Fibroblast of the aortic adventitia (primary cell): Measurements from ENCODE around the gene CHMP1B. TPM values are rescaled to one million over a fixed set of nuclear protein-coding genes. Genes with fewer than 3 reads are reported as not detected.
A peak's percentile ranks its signal among the peaks of the same experiment; 100 is the strongest.

ENCODE experiments used
- DNase-seq: peaks from one replicate; pipeline ENCODE4 v3.0.0-alpha.2; 2010; ENCODE audit warnings: low read depth
- H3K4me3 ChIP-seq: 2 replicates; pipeline ENCODE4 v1.5.1; 2011; ENCODE audit warnings: low read depth, mild to moderate bottlenecking, control low read depth, low read length, moderate library complexity
- total RNA-seq: library from RNA; depleted of rRNA; stranded (reverse); fragments of >200 nt; gene quantifications from 2 replicates; pipeline ENCODE4 v1.2.3, GENCODE V29; 2012; ENCODE audit warnings: low replicate concordance
- TF ChIP-seq, protein P1 (sequence below): IDR thresholded peaks from 2 replicates; pipeline ENCODE4 v1.5.1; 2011; ENCODE audit warnings: mild to moderate bottlenecking, low read length, control low read depth, inconsistent platforms; ENCODE audit not compliant: insufficient read depth

The CHMP1B gene
- 34.5 and 61.7 TPM in 2 replicates for total RNA-seq

DNA sequence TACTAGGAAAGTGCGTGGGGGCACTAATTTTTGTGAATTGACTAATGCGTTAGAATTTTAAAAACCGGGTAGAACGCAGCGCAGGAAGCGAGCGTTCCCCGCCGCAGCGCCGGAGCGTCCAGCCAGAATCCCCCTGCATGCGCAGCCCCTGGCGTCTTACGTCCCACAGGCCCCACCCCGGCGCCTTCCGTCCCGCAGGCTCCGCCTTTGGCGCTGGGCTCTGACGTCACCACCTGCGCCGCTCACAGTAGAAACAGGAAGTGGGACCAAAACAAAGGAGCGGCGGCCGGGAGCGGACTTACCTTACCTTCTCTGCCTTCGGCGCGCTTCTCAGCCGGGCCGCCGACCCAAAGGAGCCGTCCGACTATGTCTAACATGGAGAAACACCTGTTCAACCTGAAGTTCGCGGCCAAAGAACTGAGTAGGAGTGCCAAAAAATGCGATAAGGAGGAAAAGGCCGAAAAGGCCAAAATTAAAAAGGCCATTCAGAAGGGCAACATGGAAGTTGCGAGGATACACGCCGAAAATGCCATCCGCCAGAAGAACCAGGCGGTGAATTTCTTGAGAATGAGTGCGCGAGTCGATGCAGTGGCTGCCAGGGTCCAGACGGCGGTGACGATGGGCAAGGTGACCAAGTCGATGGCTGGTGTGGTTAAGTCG, at the start of gene CHMP1B:
Gene CHMP1B, plus strand, starts transcription at position 268 of the 660 bp plus-strand sequence. Its CDS starts 99 bp downstream, at position 367.
- peak; percentile 98 for DNase-seq
- TF ChIP-seq, protein P1, sequence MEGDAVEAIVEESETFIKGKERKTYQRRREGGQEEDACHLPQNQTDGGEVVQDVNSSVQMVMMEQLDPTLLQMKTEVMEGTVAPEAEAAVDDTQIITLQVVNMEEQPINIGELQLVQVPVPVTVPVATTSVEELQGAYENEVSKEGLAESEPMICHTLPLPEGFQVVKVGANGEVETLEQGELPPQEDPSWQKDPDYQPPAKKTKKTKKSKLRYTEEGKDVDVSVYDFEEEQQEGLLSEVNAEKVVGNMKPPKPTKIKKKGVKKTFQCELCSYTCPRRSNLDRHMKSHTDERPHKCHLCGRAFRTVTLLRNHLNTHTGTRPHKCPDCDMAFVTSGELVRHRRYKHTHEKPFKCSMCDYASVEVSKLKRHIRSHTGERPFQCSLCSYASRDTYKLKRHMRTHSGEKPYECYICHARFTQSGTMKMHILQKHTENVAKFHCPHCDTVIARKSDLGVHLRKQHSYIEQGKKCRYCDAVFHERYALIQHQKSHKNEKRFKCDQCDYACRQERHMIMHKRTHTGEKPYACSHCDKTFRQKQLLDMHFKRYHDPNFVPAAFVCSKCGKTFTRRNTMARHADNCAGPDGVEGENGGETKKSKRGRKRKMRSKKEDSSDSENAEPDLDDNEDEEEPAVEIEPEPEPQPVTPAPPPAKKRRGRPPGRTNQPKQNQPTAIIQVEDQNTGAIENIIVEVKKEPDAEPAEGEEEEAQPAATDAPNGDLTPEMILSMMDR = no peak
- peak within 1 kb of the TSS; percentile 99 for H3K4me3 ChIP-seq

- no peak overlapping the region for H3K4me3 ChIP-seq
- TF ChIP-seq, protein P1 = no peak
- no peak for DNase-seq
Observed at GRCh38 chr18:11801573-11801972, 49.6 kb upstream of the CHMP1B start.

GRCh38 chr18:11802158-11802557, 49.1 kb upstream of the CHMP1B start:
- TF ChIP-seq, protein P1 = no peak
- no peak overlapping the region for H3K4me3 ChIP-seq
- no peak for DNase-seq

GRCh38 chr18:11802586-11802985, 48.6 kb upstream of the CHMP1B start:
- TF ChIP-seq, protein P1 = no peak
- H3K4me3 ChIP-seq = no peak overlapping the region
- no peak for DNase-seq

DNA sequence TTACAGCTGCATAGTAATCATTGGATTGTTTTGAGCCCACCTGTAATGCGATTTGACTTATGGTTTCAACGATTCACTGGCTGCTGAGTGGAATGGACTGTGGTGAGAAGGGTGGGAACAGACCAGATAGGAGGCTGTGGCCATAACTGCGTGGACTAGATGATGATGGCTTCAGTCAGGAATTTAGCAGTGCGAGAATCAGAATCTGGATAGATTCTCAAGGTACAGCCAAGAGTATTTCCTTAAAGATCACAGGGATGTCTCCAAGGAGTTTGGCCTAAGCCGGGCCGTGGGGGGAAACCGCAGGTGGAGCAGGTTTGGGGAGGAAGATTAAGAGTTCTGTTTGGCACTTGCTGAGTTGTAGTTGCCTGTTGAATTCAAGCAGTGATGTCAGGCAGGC, 44.0 kb upstream of the CHMP1B start:
- TF ChIP-seq, protein P1 = no peak

DNA sequence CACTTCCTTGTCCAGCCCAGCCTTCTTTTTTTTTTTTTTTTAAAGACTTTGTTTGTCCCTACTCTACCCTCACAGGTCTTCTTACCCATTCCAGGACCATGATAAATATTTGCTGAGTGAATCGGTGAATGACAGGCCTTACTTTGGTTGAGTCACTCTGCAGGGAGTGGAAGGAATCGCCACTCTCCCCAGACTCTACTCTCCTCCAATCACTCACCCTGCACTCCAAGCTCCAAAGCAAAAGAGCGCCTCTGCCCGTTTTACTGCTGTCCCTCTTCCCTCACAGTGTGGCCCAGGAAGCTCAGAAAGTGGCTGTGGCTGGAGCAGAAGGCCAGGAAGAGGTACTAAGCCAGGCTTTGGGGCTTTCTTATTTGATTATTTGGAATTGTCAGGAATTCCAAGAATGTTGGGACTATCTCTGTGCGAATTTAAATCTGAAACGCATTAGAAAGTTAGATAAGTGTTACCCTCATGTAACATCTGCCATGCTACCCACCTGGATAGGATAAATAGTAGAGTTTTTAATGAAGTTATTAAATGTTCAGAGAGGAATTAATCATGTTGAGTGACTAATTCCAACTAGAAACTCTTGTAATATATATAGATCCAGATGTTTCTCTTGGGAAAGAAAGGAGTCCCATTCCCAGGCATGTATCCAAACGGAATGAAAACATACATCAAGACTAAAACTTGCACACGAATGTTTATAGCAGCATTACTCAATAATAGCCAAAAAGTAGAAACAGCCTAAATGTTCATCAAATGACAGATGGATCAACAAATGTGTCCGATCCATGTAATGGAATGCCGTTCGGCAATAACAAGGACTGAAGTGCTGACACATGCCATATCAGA, 43.0 kb upstream of the CHMP1B start:
- TF ChIP-seq, protein P1 = no peak
- H3K4me3 ChIP-seq = no peak overlapping the region
- peak; percentile 29 for DNase-seq

More for the DNA sequence above, 44.0 kb upstream of the CHMP1B start:
- DNase-seq = no peak
- no peak overlapping the region for H3K4me3 ChIP-seq
